A673 (cell line): Measurements from ENCODE around the gene ZSCAN32.

Experiments
- EZH2 ChIP-seq: fragments of 200-600 bp; sonication (generic); IDR thresholded peaks from 2 replicates; pipeline ENCODE4 v1.6.1; 2017; ENCODE audit warnings: borderline replicate concordance, low read depth, mild to moderate bottlenecking, mixed read lengths, antibody characterized with exemption, low read length; ENCODE audit not compliant: poor library complexity, severe bottlenecking
- TF ChIP-seq, protein P1 (sequence below): fragments of 300-800, 200-600 bp; sonication (generic); conservative IDR thresholded peaks from 2 replicates; pipeline ENCODE4 v1.5.1; 2017; ENCODE audit warnings: low read depth, mild to moderate bottlenecking, antibody characterized with exemption, low read length, moderate library complexity, mixed read lengths

DNA sequence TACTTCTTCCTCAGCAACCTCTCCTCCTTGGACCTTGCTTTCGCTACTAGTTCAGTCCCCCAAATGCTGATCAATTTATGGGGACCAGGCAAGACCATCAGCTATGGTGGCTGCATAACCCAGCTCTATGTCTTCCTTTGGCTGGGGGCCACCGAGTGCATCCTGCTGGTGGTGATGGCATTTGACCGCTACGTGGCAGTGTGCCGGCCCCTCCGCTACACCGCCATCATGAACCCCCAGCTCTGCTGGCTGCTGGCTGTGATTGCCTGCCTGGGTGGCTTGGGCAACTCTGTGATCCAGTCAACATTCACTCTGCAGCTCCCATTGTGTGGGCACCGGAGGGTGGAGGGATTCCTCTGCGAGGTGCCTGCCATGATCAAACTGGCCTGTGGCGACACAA lies 44.7 kb downstream of the ZSCAN32 start:
- TF ChIP-seq, protein P1, sequence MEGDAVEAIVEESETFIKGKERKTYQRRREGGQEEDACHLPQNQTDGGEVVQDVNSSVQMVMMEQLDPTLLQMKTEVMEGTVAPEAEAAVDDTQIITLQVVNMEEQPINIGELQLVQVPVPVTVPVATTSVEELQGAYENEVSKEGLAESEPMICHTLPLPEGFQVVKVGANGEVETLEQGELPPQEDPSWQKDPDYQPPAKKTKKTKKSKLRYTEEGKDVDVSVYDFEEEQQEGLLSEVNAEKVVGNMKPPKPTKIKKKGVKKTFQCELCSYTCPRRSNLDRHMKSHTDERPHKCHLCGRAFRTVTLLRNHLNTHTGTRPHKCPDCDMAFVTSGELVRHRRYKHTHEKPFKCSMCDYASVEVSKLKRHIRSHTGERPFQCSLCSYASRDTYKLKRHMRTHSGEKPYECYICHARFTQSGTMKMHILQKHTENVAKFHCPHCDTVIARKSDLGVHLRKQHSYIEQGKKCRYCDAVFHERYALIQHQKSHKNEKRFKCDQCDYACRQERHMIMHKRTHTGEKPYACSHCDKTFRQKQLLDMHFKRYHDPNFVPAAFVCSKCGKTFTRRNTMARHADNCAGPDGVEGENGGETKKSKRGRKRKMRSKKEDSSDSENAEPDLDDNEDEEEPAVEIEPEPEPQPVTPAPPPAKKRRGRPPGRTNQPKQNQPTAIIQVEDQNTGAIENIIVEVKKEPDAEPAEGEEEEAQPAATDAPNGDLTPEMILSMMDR = no peak
- no peak for TF ChIP-seq EZH2
